ENCODE data around the gene BARX1.
"Not testable (repeated sequence)": the region's sequence is repeated elsewhere in the genome, so short reads cannot be mapped to it uniquely, and the experiment has no call there.

BARX1 gene

DNA sequence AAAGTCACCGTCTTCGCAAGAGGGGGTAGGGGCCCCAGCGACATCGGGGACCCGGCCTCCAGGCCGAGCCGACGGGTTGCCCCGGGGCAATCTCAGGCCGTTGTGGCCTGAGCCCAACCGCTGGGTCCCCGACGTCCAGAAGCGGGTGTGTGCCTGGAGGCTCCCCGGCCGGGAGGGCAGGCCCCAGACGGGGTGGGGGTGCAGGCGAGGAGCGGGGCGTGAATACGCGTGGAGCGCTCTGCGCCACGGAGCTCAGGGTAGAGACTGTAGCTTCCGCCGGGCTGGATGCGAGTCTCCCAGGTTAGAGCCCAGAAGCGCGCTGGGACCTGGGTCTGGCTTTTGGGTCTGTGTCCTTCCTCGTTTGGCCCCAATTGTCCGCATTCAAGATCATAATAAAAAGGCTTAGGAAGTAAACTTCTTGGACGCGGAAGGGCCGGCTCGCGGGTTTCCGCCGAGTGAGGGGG is 3.5 kb downstream of the BARX1 start:
- no peak for DNase-seq (ENCODE audit: low spot score)

GRCh38 chr9:93950619-93951601 is 4.2 kb downstream of the BARX1 start:
- no peak for DNase-seq (ENCODE audit: low spot score)

DNA sequence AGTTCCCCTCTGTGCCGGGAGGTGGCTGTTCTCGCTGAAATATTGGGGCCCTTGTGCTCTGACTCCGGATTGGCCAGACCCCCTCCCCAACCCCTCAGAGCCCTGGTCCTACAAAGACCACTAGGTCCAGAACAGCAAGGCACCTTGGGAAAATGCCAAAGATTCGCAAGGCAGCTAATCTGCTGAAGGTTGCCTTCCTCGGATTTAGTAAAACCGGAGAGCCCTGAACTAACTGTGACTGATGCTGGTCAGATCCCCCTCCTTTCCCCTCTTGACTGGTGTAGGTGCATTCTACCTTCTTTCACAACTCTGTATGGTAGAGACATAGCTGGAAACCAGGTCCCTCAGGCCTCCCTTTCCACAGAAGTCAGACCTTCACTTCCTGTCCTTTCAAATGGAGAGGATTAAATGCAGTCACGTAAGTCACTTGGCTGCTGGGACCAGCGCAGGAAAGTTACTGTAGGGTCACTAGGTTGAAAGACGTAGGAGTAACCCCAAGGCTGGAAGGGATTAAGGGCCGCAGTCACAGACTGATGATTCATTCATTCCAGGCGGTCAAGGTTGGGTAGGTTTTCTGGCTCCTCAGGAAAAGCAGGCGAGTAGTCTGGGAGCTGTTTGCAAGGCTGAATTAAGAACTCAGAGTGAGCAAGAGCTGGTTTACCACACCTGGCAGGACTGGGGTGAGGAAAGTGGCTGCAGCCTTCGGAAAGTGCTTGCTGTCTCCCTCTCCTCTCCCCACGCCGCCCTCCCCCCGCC is 5.3 kb downstream of the BARX1 start:
- DNase-seq (ENCODE audit: low spot score): no peak

DNA sequence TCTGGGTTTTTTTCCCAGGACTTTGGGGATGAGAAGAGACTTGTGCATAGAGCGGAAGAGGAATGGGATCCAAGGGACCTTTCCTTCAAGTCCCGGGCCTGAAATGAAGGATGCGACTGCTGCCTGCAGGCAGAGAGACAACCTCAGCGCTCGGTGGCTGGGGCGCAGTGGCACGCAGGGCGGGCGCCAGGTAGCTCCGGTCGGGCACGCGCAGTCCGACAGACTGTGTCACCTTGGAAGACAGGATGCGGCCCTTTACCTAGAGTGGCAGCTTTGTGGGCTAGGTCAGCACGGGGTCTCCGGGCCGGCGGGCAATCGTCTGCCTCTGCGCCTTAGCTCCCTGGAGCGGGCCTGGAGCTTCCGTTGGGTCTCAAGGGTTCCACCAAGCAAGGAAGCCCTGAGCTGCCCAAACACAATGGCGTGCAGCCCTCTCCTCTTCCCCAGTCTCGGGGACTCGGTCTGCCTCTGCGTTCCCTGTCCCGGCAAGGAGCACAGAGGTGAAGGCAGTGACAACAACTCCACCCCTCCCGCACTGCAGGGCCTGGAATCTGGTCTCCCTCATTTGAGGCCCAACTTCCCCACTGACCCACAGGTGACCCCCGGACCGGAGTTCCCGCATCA is 6.0 kb downstream of the BARX1 start:
- no peak for DNase-seq (ENCODE audit: low spot score)

DNA sequence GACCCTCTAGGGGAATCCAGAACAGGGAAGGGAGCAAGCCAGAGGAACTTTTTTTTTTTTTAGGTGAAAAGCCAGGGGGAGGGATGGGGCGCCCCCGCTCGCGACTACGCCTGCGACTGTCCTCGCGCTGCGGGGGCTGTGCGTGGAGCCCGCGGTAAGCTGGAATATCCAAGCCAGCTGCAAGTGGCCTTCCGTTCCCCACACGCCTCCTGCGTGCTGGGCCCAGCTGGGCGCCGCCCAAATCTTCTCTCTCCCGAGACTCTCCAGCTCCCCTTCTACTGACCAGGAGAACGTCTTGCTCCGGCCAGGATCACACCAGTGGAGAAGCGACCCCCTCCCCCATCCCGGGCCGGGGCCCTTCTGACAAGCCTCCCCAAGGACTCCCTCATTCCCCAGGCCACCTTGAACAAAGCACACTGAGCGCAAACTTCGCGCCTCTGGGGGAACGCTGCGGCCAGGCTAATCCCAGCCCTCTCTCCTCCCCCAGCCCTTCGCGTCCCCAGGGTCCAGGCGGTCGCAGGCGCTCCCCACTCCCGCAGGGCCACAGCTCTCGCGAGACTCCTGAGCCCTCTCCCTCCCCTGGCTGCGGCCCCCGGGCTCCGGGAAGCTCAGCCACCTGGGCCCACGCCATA is 6.6 kb downstream of the BARX1 start:
- no peak for DNase-seq (ENCODE audit: low spot score)

DNA sequence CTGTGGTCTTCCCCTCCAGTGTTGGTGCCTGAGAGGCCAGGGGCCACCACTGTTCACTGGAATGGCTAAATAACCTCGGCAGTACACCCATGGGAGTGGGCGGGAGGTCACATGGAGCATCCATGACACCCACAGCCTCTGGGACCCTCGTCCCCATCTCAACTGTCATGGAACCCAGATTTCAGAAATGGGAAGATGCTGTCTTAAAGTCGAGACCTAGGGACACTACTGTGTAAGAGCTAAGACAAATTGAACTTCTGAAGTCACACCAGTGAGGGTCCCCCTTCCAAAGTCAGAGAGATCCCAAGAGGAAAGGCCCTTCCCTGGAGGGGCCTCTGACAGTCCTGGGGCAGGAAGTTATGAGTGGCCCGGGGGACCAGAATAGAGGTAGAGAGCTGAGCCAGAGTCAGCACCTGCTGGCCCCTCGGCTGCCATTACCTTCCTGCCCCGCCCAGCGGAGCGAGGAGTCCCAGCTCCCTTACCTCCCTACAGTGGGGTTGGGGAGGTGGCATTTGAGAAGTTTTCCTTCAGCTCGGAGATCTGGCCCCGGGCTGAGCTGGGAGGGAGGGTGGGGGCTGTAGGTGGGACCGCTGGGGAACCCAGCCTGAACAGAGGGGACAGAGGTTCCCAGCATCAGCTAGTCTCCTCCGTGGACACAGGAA is 7.6 kb downstream of the BARX1 start:
- DNase-seq (ENCODE audit: low spot score): no peak

- DNase-seq (ENCODE audit: low spot score): no peak
Observed at GRCh38 chr9:93946338-93946712, 8.8 kb downstream of the BARX1 start.

GRCh38 chr9:93945400-93946337 is 9.5 kb downstream of the BARX1 start:
- DNase-seq (ENCODE audit: low spot score): no peak

DNA sequence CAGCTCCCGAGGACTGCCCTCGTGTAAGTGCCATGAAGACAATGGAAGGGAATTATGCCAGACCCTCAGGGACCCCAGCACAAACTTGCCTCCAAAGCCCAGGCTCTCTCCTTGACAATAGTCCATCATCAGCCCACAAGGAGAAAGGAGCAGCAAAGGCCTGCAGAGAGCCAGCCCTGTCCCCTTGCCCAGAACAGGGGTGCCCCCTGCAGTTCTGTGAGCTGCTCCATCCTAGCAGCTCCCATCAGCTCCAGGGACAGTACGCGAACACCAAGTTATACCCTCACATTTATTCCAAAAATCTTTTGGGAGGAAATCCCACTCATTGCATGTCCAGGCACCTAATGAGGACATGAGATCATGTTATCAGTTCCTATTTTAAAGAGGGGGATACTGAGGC is 11.1 kb downstream of the BARX1 start:
- no peak for DNase-seq (ENCODE audit: low spot score)

- no peak for DNase-seq (ENCODE audit: low spot score)
Observed at GRCh38 chr9:93942161-93942560, 13.0 kb downstream of the BARX1 start.

DNA sequence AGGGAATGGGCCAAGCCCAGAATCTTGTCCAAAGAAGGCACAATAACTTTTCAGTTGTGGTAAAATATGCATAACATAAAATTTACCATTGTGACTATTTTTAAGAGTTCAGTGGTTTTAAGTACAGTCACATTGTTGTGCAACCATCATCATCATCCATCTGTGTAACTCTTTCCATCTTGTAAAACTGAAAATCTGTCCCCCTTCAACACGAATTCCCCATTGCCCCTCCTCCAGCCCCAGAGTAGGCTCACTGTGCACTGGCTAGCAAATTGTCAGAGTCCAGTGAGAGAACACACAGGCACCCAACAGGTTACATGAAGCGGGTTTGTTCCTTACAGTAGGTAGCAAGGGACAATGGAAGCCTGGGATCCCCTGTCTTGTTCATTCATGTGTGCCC is 13.7 kb downstream of the BARX1 start:
- no peak for DNase-seq (ENCODE audit: low spot score)

GRCh38 chr9:93940951-93941350 is 14.2 kb downstream of the BARX1 start:
- DNase-seq (ENCODE audit: low spot score): no peak

GRCh38 chr9:93939589-93939988 is 15.6 kb downstream of the BARX1 start:
- not testable (repeated sequence) for DNase-seq (ENCODE audit: low spot score)

DNA sequence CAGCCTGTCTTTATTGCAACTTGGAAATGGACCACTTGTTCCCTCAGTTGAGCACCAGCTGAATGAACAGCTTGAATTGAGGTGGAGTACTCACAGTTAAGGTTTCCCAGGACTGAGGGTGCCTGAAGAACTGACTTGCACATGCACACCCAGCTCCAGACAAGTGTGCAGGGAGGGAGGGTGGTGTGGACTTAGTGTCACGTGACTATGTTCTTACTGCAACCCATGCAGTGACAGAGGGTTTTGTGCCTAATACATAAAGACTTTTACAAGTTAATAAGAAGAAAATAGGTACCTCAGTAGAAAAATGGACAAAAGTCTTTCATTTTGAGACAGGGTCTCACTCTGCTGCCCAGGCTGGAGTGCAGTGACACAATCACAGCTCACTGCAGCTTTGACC is 18.0 kb downstream of the BARX1 start:
- DNase-seq (ENCODE audit: low spot score): no peak

- DNase-seq (ENCODE audit: low spot score): no peak
Observed at GRCh38 chr9:93931905-93932304, 23.2 kb downstream of the BARX1 start.

DNA sequence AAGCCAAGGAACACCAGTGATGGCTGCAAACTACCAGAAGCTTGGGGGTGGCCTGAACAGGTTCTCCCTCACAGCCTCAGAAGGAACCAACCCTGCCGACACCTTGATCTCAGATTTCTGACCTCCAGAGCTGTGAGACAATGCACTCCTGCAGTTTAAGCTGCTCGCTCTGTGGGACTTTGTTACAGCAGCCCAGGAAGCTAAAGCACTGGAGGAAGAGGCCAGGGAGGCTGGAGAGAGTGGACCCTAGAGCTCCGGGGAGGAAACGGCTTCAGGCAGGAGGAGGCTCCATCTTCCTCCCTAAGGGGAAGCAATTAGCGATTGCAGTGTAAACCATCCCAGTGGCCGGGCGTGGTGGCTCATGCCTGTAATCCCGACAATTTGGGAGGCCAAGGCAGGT is 25.1 kb downstream of the BARX1 start:
- DNase-seq (ENCODE audit: low spot score): no peak

DNA sequence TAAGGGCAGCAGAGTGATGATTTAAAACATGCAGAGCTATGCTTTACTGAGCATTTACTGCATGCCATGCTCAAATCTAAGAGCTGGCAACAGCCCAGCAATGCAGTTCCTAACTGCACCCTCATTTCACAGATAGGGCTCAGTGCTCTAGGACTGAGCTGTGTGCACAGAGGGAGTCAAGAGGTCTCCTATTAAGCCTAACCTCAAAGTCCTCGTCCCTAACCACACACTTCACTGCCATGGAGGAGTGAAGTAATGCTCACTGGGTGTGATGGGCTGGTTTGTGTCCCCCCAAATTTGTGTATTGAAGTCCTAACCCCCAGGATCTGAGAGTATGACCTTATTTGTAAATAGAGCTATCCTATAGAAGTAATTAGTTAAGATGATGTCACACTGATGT is 25.9 kb downstream of the BARX1 start:
- no peak for DNase-seq (ENCODE audit: low spot score)

- DNase-seq (ENCODE audit: low spot score): no peak
Observed at GRCh38 chr9:93922535-93922934, 32.6 kb downstream of the BARX1 start.

GRCh38 chr9:93920131-93920800 is 34.9 kb downstream of the BARX1 start:
- no peak for DNase-seq (ENCODE audit: low spot score)

- DNase-seq (ENCODE audit: low spot score): no peak
Observed at GRCh38 chr9:93918061-93918460, 37.1 kb downstream of the BARX1 start.

Measured in hematopoietic multipotent progenitor cell treated with erythropoietin and hydrocortisone succinate and interleukin-3 and kit ligand, for 17 days (in vitro differentiated cells).